Measurements from ENCODE around the gene RNU5D-1.
"Not testable (repeated sequence)": the region's sequence is repeated elsewhere in the genome, so short reads cannot be mapped to it uniquely, and the experiment has no call there.

Gene RNU5D-1

DNA sequence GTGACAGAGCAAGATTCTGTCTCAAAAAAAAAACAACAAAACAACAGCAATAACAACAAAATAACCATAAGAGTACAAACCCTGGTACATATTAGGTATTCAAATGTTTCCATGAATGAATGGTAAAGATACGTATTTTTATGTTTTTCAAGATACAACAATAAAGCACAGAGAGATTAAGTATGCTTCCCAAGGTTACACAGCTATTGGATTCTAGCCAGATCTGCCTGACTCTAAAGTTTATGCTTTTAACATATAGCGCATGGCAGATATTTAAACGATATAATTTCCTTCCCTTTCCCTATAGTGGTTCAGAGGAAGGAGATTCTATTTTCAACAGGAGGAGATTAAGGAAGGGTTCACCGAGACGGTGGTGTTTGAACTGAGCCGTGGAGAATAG is 25.5 kb downstream of the RNU5D-1 start:
- POLR2A ChIA-PET: no interaction called here
- Histone ChIP-seq H3K36me3 (ENCODE audit: control insufficient read depth in 4 of 4, insufficient read depth in 4 of 4, low read length in 3 of 4) (no peaks in the 10 kb centered on the region), H3K4me1 (ENCODE audit: control extremely low read depth in 1 of 4, control insufficient read depth in 4 of 4, insufficient read depth in 4 of 4, low read length in 3 of 4) (peaks cover 0 to 5% (median 1%) of the 10 kb centered on the region in 4 experiments), H3K27ac (ENCODE audit: insufficient read depth in 1 of 2, low read depth in 1 of 2, low read length in 2 of 2, poor library complexity in 1 of 2, severe bottlenecking in 2 of 2) (no peak overlapping the region), H3K9me3 (ENCODE audit: control extremely low read depth in 1 of 5, control insufficient read depth in 4 of 5, insufficient read depth in 2 of 5, low read depth in 1 of 5, low read length in 4 of 5) (no peaks in the 10 kb centered on the region), H3K4me3 (ENCODE audit: control insufficient read depth in 1 of 7, extremely low read depth in 1 of 7, insufficient read depth in 4 of 7, low read depth in 2 of 7, low read length in 6 of 7) (no peak overlapping the region), H3K27me3 (replicated peaks in 2 of 5; ENCODE audit: control insufficient read depth in 4 of 5, insufficient read depth in 5 of 5, low read length in 4 of 5) (no peaks in the 10 kb centered on the region)
- WGBS (ENCODE audit: insufficient coverage): 88% methylated on average over 4 of the region's 6 CpGs
- CTCF ChIA-PET: interaction anchor here (1.9 to 2.2 kb wide), 2 partner anchors 18 to 33 kb away, joined by 5 to 11 read pairs; partner anchors contain the start of gene TMEM53
- DNase-seq: no peak

DNA sequence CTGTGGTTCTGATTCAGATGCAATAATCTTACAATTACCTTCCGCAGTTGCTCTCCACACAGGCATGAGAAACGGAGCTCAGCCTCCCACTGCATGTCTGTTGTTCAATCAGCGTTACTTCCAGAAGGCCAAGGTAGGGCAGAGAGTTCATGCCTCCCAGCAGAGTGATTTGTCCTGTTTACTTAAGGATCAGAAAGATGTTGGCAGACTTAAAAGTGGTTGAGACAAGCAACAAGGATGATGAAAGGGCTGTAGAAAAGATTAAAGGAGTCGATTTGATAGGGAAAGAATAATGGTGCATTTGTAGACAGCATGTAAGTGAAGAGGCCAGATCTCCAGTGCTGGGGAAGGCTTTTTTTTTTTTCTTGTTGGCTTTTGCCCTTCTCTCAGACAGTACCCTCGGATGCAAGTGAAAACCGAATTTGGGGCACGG is 29.8 kb downstream of the RNU5D-1 start:
- CTCF ChIA-PET: interaction anchor here (0.8 kb wide), 1 partner anchor 8 kb away, joined by 3 read pairs; no protein-coding TSS in a partner anchor
- DNase-seq: no peak
- peaks cover 0 to 25% (median 15%) of the 10 kb centered on the region in 4 experiments for H3K4me1 ChIP-seq (ENCODE audit: control extremely low read depth in 1 of 4, control insufficient read depth in 4 of 4, insufficient read depth in 4 of 4, low read length in 3 of 4)
- H3K9me3 ChIP-seq (ENCODE audit: control extremely low read depth in 1 of 5, control insufficient read depth in 4 of 5, insufficient read depth in 2 of 5, low read depth in 1 of 5, low read length in 4 of 5): no peaks in the 10 kb centered on the region
- POLR2A ChIA-PET: no interaction called here
- no peak overlapping the region for H3K27ac ChIP-seq (ENCODE audit: insufficient read depth in 1 of 2, low read depth in 1 of 2, low read length in 2 of 2, poor library complexity in 1 of 2, severe bottlenecking in 2 of 2)
- H3K4me3 ChIP-seq (ENCODE audit: control insufficient read depth in 1 of 7, extremely low read depth in 1 of 7, insufficient read depth in 4 of 7, low read depth in 2 of 7, low read length in 6 of 7): no peak overlapping the region
- 95% methylated on average over 4 of the region's 7 CpGs for WGBS (ENCODE audit: insufficient coverage)
- H3K27me3 ChIP-seq (replicated peaks in 2 of 5; ENCODE audit: control insufficient read depth in 4 of 5, insufficient read depth in 5 of 5, low read length in 4 of 5): no peaks in the 10 kb centered on the region
- H3K36me3 ChIP-seq (ENCODE audit: control insufficient read depth in 4 of 4, insufficient read depth in 4 of 4, low read length in 3 of 4): no peaks in the 10 kb centered on the region

DNA sequence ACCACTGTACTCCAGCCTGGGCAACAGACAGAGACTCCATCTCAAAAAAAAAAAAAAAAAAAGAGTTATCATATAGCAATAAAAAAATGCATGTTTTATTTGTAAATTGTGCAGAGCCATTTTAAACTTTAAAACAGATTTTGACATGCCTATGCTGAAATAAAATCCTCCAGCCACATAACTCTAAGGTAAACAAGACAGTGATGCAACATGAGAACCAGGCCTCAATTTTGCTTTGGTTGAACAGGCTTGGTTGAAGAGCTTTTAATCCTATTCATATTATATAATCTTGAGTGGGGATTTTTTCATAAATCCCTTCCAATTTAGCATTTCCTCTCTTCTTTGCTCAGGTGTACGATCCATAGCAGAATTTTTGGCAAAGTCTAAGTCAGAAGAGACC is 30.4 kb downstream of the RNU5D-1 start:
- WGBS (ENCODE audit: insufficient coverage): no CpG with 5 or more reads among the region's 1 CpG
- ChIA-PET CTCF (interaction anchor here (0.8 to 1.6 kb wide), 2 partner anchors 9 to 17 kb away, joined by 3 to 4 read pairs; no protein-coding TSS in a partner anchor), POLR2A (no interaction called here)

DNA sequence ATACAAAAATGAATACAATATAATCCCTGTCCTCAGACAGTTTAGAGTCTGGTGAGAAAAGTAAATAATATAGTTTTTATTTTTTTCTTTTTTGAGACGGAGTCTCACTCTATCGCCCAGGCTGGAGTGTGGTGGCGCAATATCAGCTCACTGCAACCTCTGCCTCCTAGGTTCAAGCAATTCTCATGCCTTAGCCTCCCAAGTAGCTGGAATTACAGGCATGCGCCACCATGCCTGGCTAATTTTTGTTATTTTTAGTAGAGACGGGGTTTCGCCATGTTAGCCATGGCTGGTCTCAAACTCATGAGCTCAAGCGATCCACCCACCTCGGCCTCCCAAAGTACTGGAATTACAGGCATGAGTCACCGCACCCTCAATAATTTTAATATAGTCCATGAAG is 31.6 kb downstream of the RNU5D-1 start:
- H3K27me3 ChIP-seq (replicated peaks in 2 of 5; ENCODE audit: control insufficient read depth in 4 of 5, insufficient read depth in 5 of 5, low read length in 4 of 5); H3K9me3 ChIP-seq (ENCODE audit: control extremely low read depth in 1 of 5, control insufficient read depth in 4 of 5, insufficient read depth in 2 of 5, low read depth in 1 of 5, low read length in 4 of 5); H3K27ac ChIP-seq (ENCODE audit: insufficient read depth in 1 of 2, low read depth in 1 of 2, low read length in 2 of 2, poor library complexity in 1 of 2, severe bottlenecking in 2 of 2); DNase-seq; POLR2A ChIA-PET; H3K4me3 ChIP-seq (ENCODE audit: control insufficient read depth in 1 of 7, extremely low read depth in 1 of 7, insufficient read depth in 4 of 7, low read depth in 2 of 7, low read length in 6 of 7); H3K36me3 ChIP-seq (ENCODE audit: control insufficient read depth in 4 of 4, insufficient read depth in 4 of 4, low read length in 3 of 4): not testable (repeated sequence)
- 88% methylated on average over 5 of the region's 9 CpGs for WGBS (ENCODE audit: insufficient coverage)
- H3K4me1 ChIP-seq (ENCODE audit: control extremely low read depth in 1 of 4, control insufficient read depth in 4 of 4, insufficient read depth in 4 of 4, low read length in 3 of 4): peaks cover 0 to 29% (median 16%) of the 10 kb centered on the region in 4 experiments
- CTCF ChIA-PET: interaction anchor here (0.9 to 1.6 kb wide), 2 partner anchors 17 to 18 kb away, joined by 3 to 4 read pairs; no protein-coding TSS in a partner anchor

More for the DNA sequence above, 30.4 kb downstream of the RNU5D-1 start:
- DNase-seq: no peak
- H3K27me3 ChIP-seq (replicated peaks in 2 of 5; ENCODE audit: control insufficient read depth in 4 of 5, insufficient read depth in 5 of 5, low read length in 4 of 5): no peaks in the 10 kb centered on the region
- H3K27ac ChIP-seq (ENCODE audit: insufficient read depth in 1 of 2, low read depth in 1 of 2, low read length in 2 of 2, poor library complexity in 1 of 2, severe bottlenecking in 2 of 2): no peak overlapping the region
- H3K4me3 ChIP-seq (ENCODE audit: control insufficient read depth in 1 of 7, extremely low read depth in 1 of 7, insufficient read depth in 4 of 7, low read depth in 2 of 7, low read length in 6 of 7): no peak overlapping the region
- H3K4me1 ChIP-seq (ENCODE audit: control extremely low read depth in 1 of 4, control insufficient read depth in 4 of 4, insufficient read depth in 4 of 4, low read length in 3 of 4): peaks cover 0 to 29% (median 16%) of the 10 kb centered on the region in 4 experiments
- H3K9me3 ChIP-seq (ENCODE audit: control extremely low read depth in 1 of 5, control insufficient read depth in 4 of 5, insufficient read depth in 2 of 5, low read depth in 1 of 5, low read length in 4 of 5): no peaks in the 10 kb centered on the region
- H3K36me3 ChIP-seq (ENCODE audit: control insufficient read depth in 4 of 4, insufficient read depth in 4 of 4, low read length in 3 of 4): no peaks in the 10 kb centered on the region

DNA sequence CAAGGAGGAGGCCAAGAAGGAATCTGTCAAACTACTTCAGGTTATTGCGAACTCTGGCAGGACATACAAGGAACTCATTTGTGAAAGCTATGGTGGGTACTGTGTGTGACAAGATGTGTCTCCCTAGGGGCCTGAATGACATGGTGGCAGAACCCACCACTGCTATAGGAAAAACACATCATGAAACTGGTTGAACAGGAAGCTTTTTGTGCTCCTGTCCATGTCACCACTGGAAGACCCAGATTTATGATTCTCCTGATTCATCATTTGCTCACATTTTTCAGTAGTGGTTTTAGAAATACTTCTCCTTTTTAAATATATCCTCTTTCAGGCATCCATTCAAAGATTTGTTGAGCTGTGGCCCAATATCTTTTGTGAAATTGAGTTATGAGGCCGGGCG is 32.8 kb downstream of the RNU5D-1 start:
- no peaks in the 10 kb centered on the region for H3K9me3 ChIP-seq (ENCODE audit: control extremely low read depth in 1 of 5, control insufficient read depth in 4 of 5, insufficient read depth in 2 of 5, low read depth in 1 of 5, low read length in 4 of 5)
- peaks cover 0 to 30% (median 17%) of the 10 kb centered on the region in 4 experiments for H3K4me1 ChIP-seq (ENCODE audit: control extremely low read depth in 1 of 4, control insufficient read depth in 4 of 4, insufficient read depth in 4 of 4, low read length in 3 of 4)
- DNase-seq: peak in 2 of 3 donors; percentile 74 to 80
- WGBS (ENCODE audit: insufficient coverage): 100% methylated on average over 1 of the region's 3 CpGs
- ChIA-PET POLR2A (interaction anchor here (0.5 to 2.5 kb wide), 3 partner anchors 23 to 1301 kb away, joined by 3 to 17 read pairs (median 5); no protein-coding TSS in a partner anchor), CTCF (interaction anchor here (0.5 to 3.8 kb wide), 7 partner anchors 9 to 94 kb away, joined by 3 to 18 read pairs (median 4); partner anchors contain the start of gene TMEM53)
- no peak overlapping the region for H3K27ac ChIP-seq (ENCODE audit: insufficient read depth in 1 of 2, low read depth in 1 of 2, low read length in 2 of 2, poor library complexity in 1 of 2, severe bottlenecking in 2 of 2)
- no peak overlapping the region for H3K4me3 ChIP-seq (ENCODE audit: control insufficient read depth in 1 of 7, extremely low read depth in 1 of 7, insufficient read depth in 4 of 7, low read depth in 2 of 7, low read length in 6 of 7)
- H3K36me3 ChIP-seq (ENCODE audit: control insufficient read depth in 4 of 4, insufficient read depth in 4 of 4, low read length in 3 of 4): no peaks in the 10 kb centered on the region
- H3K27me3 ChIP-seq (replicated peaks in 2 of 5; ENCODE audit: control insufficient read depth in 4 of 5, insufficient read depth in 5 of 5, low read length in 4 of 5): no peaks in the 10 kb centered on the region

DNA sequence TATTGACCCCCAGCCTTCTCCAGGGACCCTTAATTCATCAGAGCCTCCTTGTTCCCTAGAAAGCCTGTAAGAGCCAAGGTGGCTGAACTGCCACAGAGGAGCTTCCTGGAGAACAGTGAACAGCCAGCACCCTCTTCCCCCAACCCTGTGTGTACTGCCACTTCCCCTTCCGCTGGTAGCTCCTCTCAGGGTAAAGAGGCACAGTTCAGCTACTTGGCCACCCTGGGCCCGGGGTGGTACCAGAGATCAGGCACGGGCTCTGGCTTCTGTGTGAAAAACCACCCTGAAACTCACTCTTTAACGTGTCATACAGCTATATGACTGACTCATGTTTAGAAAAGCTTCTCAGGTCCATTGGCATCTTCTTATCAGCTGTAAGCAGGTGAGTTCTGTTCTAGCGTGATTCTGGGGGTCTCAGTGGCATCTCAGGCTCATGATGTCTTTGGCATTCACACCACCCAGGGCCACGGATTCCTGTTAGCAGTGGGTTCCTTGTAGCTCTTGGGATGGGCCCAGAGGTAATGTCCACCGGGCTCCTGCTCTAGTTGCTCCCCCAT is 34.1 kb downstream of the RNU5D-1 start:
- Histone ChIP-seq H3K4me3 (ENCODE audit: control insufficient read depth in 1 of 7, extremely low read depth in 1 of 7, insufficient read depth in 4 of 7, low read depth in 2 of 7, low read length in 6 of 7) (no peak overlapping the region), H3K27ac (ENCODE audit: insufficient read depth in 1 of 2, low read depth in 1 of 2, low read length in 2 of 2, poor library complexity in 1 of 2, severe bottlenecking in 2 of 2) (no peak overlapping the region), H3K9me3 (ENCODE audit: control extremely low read depth in 1 of 5, control insufficient read depth in 4 of 5, insufficient read depth in 2 of 5, low read depth in 1 of 5, low read length in 4 of 5) (no peaks in the 10 kb centered on the region), H3K4me1 (ENCODE audit: control extremely low read depth in 1 of 4, control insufficient read depth in 4 of 4, insufficient read depth in 4 of 4, low read length in 3 of 4) (peaks cover 0 to 34% (median 19%) of the 10 kb centered on the region in 4 experiments), H3K36me3 (ENCODE audit: control insufficient read depth in 4 of 4, insufficient read depth in 4 of 4, low read length in 3 of 4) (no peaks in the 10 kb centered on the region), H3K27me3 (replicated peaks in 2 of 5; ENCODE audit: control insufficient read depth in 4 of 5, insufficient read depth in 5 of 5, low read length in 4 of 5) (no peaks in the 10 kb centered on the region)
- WGBS (ENCODE audit: insufficient coverage): 29% methylated on average over 7 of the region's 7 CpGs
- DNase-seq: peak in 2 of 3 donors; percentile 56 to 68
- ChIA-PET POLR2A (interaction anchor here (1.5 to 2.5 kb wide), 2 partner anchors 25 to 45 kb away, joined by 3 to 17 read pairs; no protein-coding TSS in a partner anchor), CTCF (interaction anchor here (0.6 to 3.8 kb wide), 6 partner anchors 10 to 315 kb away, joined by 3 to 18 read pairs (median 4); no protein-coding TSS in a partner anchor)

DNA sequence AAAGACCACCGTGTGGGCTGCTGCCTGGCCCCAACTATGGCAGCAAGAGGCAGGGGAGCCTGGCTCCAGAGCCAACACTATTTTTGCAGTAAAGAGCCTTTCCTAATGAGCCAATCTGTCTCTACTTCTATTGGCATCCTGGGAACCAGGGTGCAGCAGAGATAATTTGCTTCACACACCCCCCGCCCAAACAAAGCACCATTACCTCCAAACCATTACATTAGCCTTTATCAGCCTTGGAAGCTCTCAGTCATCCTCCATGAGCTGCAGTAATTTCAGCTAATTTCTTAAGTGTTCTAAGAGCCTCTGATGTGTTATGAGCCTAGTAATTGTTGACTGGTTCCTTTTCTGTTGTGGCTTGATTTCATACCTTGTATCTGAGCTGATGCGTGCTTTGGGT is 34.9 kb downstream of the RNU5D-1 start:
- peaks cover 0 to 34% (median 19%) of the 10 kb centered on the region in 4 experiments for H3K4me1 ChIP-seq (ENCODE audit: control extremely low read depth in 1 of 4, control insufficient read depth in 4 of 4, insufficient read depth in 4 of 4, low read length in 3 of 4)
- WGBS (ENCODE audit: insufficient coverage): 100% methylated on average over 2 of the region's 3 CpGs
- no peaks in the 10 kb centered on the region for H3K9me3 ChIP-seq (ENCODE audit: control extremely low read depth in 1 of 5, control insufficient read depth in 4 of 5, insufficient read depth in 2 of 5, low read depth in 1 of 5, low read length in 4 of 5)
- ChIA-PET POLR2A (interaction anchor here (1.5 to 2.5 kb wide), 2 partner anchors 25 to 45 kb away, joined by 3 to 17 read pairs; no protein-coding TSS in a partner anchor), CTCF (interaction anchor here (0.6 to 3.8 kb wide), 6 partner anchors 11 to 314 kb away, joined by 3 to 18 read pairs (median 4); no protein-coding TSS in a partner anchor)
- H3K4me3 ChIP-seq (ENCODE audit: control insufficient read depth in 1 of 7, extremely low read depth in 1 of 7, insufficient read depth in 4 of 7, low read depth in 2 of 7, low read length in 6 of 7): no peak overlapping the region
- DNase-seq: no peak
- no peaks in the 10 kb centered on the region for H3K36me3 ChIP-seq (ENCODE audit: control insufficient read depth in 4 of 4, insufficient read depth in 4 of 4, low read length in 3 of 4)
- H3K27ac ChIP-seq (ENCODE audit: insufficient read depth in 1 of 2, low read depth in 1 of 2, low read length in 2 of 2, poor library complexity in 1 of 2, severe bottlenecking in 2 of 2): no peak overlapping the region
- no peaks in the 10 kb centered on the region for H3K27me3 ChIP-seq (replicated peaks in 2 of 5; ENCODE audit: control insufficient read depth in 4 of 5, insufficient read depth in 5 of 5, low read length in 4 of 5)
